CD14-positive monocyte (primary cell): ENCODE measurements around the gene KIAA0232. TPM values are rescaled to one million over a fixed set of nuclear protein-coding genes. Genes with fewer than 3 reads are reported as not detected.
A peak's percentile ranks its signal among the peaks of the same experiment; 100 is the strongest.

Source experiments
- DNase-seq, 3 donors: peaks; one replicate each; pipeline ENCODE4 v3.0.0-alpha.2; 2011 to 2022
- H2AFZ ChIP-seq: 2 replicates; pipeline ENCODE4 v1.6.0; 2012; ENCODE audit warnings: mild to moderate bottlenecking, low read depth, low read length, inconsistent platforms; ENCODE audit not compliant: insufficient read depth, poor library complexity, severe bottlenecking
- H3K27ac ChIP-seq, 2 donors: 1 replicate in 1 of 2; 2 replicates in 1 of 2; pipeline ENCODE4 v1.5.1; 2012 to 2013; ENCODE audit warnings: low read length in 2 of 2, control low read depth in 1 of 2, inconsistent platforms in 1 of 2, low read depth in 1 of 2, mild to moderate bottlenecking in 1 of 2
- H3K27me3 ChIP-seq, 2 donors: one replicate each; pipeline versions ENCODE4 v1.6.0 to v1.6.1; 2011 to 2013; ENCODE audit warnings: low read length in 2 of 2; ENCODE audit not compliant: control insufficient read depth in 2 of 2, insufficient read depth in 2 of 2
- H3K36me3 ChIP-seq, 2 donors: replicated peaks in 1 of 2; 1 replicate in 1 of 2; 2 replicates in 1 of 2; pipeline versions ENCODE4 v1.5.1 to v1.6.1; 2012 to 2013; ENCODE audit warnings: low read length in 2 of 2, control low read depth in 1 of 2, inconsistent platforms in 1 of 2, mild to moderate bottlenecking in 1 of 2; ENCODE audit not compliant: insufficient read depth in 2 of 2, control insufficient read depth in 1 of 2
- H3K4me1 ChIP-seq, 2 donors: 1 replicate in 1 of 2; 2 replicates in 1 of 2; pipeline versions ENCODE4 v1.5.1 to v1.6.1; 2012 to 2013; ENCODE audit warnings: low read length in 2 of 2, control low read depth in 1 of 2, inconsistent platforms in 1 of 2, mild to moderate bottlenecking in 1 of 2, moderate library complexity in 1 of 2; ENCODE audit not compliant: insufficient read depth in 2 of 2, control insufficient read depth in 1 of 2
- H3K4me2 ChIP-seq: replicated peaks from 2 replicates; pipeline ENCODE3; 2012; ENCODE audit warnings: low read length, moderate library complexity, mild to moderate bottlenecking; ENCODE audit not compliant: poor library complexity, severe bottlenecking; ENCODE audit errors: extremely low read depth
- H3K4me3 ChIP-seq, 3 experiments: fragments of 200-600 bp in 1 of 3; sonication (generic) in 1 of 3; replicated peaks in 1 of 3; 1 replicate in 2 of 3; 2 replicates in 1 of 3; pipeline ENCODE4 v1.5.1; 2011 to 2013; ENCODE audit warnings: low read length in 3 of 3, mild to moderate bottlenecking in 3 of 3, control low read depth in 2 of 3, low read depth in 2 of 3, inconsistent platforms in 1 of 3, moderate library complexity in 1 of 3
- H3K79me2 ChIP-seq: 2 replicates; pipeline ENCODE4 v1.6.0; 2012; ENCODE audit warnings: mild to moderate bottlenecking, control low read depth, inconsistent platforms, low read length, moderate library complexity; ENCODE audit not compliant: insufficient read depth
- H3K9ac ChIP-seq: 2 replicates; pipeline ENCODE4 v1.6.0; 2017; ENCODE audit warnings: low read length, mild to moderate bottlenecking; ENCODE audit not compliant: insufficient read depth, poor library complexity, severe bottlenecking
- H3K9me3 ChIP-seq, 2 donors: replicated peaks in 1 of 2; 1 replicate in 1 of 2; 2 replicates in 1 of 2; pipeline versions ENCODE4 v1.5.1 to v1.6.1; 2012 to 2013; ENCODE audit warnings: low read length in 2 of 2, control low read depth in 1 of 2; ENCODE audit not compliant: control insufficient read depth in 1 of 2, insufficient read depth in 1 of 2
- H4K20me1 ChIP-seq: 2 replicates; pipeline ENCODE4 v1.6.0; 2012; ENCODE audit warnings: mild to moderate bottlenecking, low read length, control low read depth, moderate library complexity; ENCODE audit not compliant: insufficient read depth
- H3K27ac Mint-ChIP-seq, 7 donors: one replicate each; pipeline ENCODE4 v1.8.0; 2020; ENCODE audit warnings: mild to moderate bottlenecking in 7 of 7, mixed read lengths in 7 of 7, moderate library complexity in 6 of 7, inconsistent platforms in 2 of 7
- H3K27me3 Mint-ChIP-seq, 3 donors: one replicate each; pipeline ENCODE4 v1.8.0; 2021 to 2022; ENCODE audit warnings: low read depth in 3 of 3, mild to moderate bottlenecking in 3 of 3, mixed read lengths in 3 of 3, moderate library complexity in 3 of 3, inconsistent platforms in 1 of 3
- H3K36me3 Mint-ChIP-seq, 2 donors: one replicate each; pipeline ENCODE4 v1.8.0; 2020; ENCODE audit warnings: mixed read lengths in 2 of 2, inconsistent platforms in 1 of 2, mild to moderate bottlenecking in 1 of 2
- H3K4me1 Mint-ChIP-seq: one replicate; pipeline ENCODE4 v1.8.0; 2020; ENCODE audit warnings: mild to moderate bottlenecking, mixed read lengths
- H3K4me3 Mint-ChIP-seq, 2 donors: one replicate each; pipeline ENCODE4 v1.8.0; 2020; ENCODE audit warnings: mild to moderate bottlenecking in 2 of 2, mixed read lengths in 2 of 2, moderate library complexity in 1 of 2
- H3K9me3 Mint-ChIP-seq, 7 donors: one replicate each; pipeline ENCODE4 v1.8.0; 2020 to 2022; ENCODE audit warnings: mixed read lengths in 7 of 7, mild to moderate bottlenecking in 6 of 7, moderate library complexity in 6 of 7, inconsistent platforms in 2 of 7
- WGBS: methylation state at CpG from one replicate; pipeline ENCODE4 v1.1.5; 2013; ENCODE audit warnings: missing lambda C conversion rate; ENCODE audit not compliant: insufficient coverage; 5-methylcytosine and 5-hydroxymethylcytosine counted together
- intact Hi-C, 2 donors: fragments of 100-400 bp; cut with micrococcal nuclease; formaldehyde crosslinking; loops; one replicate each; pipeline versions ENCODE4 v1.15.0 to v1.15.1; 2023
- polyA plus RNA-seq, 3 donors: library from polyadenylated mRNA; depleted of rRNA in 1 of 3; unstranded in 2 of 3; stranded (reverse) in 1 of 3; fragments of 300-500 nt in 2 of 3; fragments of >200 nt in 1 of 3; fragmentation: Illumina TruSeq in 2 of 3; gene quantifications; 1 replicate in 2 of 3; 2 replicates in 1 of 3; pipeline ENCODE4 v1.2.3, GENCODE V29; 2012 to 2021
- TF ChIP-seq, protein P1 (sequence below): fragments of 200-600 bp; IDR thresholded peaks from one replicate; pipeline ENCODE4 v1.8.0; 2022; ENCODE audit warnings: antibody characterized with exemption, mild to moderate bottlenecking

Gene KIAA0232
- polyA plus RNA-seq, 3 donors = 12.3 to 27.3 (median 20.6) TPM

DNA sequence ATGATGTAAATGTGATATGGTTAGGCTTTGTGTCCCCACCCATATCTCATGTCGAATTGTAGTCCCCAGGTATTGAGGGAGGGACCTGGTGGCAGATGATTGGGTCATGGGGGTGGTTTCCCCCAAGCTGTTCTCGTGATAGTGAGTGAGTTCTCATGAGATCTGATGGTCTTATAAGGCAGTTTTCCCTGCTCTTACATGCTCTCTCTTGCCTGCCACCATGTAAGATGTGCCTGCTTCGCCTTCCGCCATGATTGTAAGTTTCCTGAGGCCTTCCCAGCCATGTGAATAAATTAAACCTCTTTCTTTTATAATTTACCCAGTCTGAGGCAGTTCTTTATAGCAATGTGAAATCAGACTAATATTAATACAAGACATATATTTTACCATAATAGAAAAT, 42.6 kb upstream of the KIAA0232 start:
- H2AFZ ChIP-seq = no peak overlapping the region
- H3K4me2 ChIP-seq = no peak overlapping the region
- no peaks in the 10 kb centered on the region for H3K9me3 ChIP-seq
- Mint-ChIP-seq H3K4me1 (peaks cover 1% of the 10 kb centered on the region), H3K27ac (no peak overlapping the region), H3K27me3 (peaks cover 8 to 22% (median 16%) of the 10 kb centered on the region in 3 donors), H3K9me3 (peaks cover 0 to 7% (median 0%) of the 10 kb centered on the region in 7 donors), H3K36me3 (no peaks in the 10 kb centered on the region), H3K4me3 (peak overlapping the region in 1 of 2 donors; percentile 19)
- no peaks in the 10 kb centered on the region for H3K27me3 ChIP-seq
- intact Hi-C loops = no loop called here
- no peaks in the 10 kb centered on the region for H3K79me2 ChIP-seq
- H3K4me1 ChIP-seq = no peaks in the 10 kb centered on the region
- H3K4me3 ChIP-seq = no peak overlapping the region
- DNase-seq = no peak
- 89% methylated on average over 1 of the region's 4 CpGs for WGBS
- no peaks in the 10 kb centered on the region for H4K20me1 ChIP-seq
- TF ChIP-seq, protein P1, sequence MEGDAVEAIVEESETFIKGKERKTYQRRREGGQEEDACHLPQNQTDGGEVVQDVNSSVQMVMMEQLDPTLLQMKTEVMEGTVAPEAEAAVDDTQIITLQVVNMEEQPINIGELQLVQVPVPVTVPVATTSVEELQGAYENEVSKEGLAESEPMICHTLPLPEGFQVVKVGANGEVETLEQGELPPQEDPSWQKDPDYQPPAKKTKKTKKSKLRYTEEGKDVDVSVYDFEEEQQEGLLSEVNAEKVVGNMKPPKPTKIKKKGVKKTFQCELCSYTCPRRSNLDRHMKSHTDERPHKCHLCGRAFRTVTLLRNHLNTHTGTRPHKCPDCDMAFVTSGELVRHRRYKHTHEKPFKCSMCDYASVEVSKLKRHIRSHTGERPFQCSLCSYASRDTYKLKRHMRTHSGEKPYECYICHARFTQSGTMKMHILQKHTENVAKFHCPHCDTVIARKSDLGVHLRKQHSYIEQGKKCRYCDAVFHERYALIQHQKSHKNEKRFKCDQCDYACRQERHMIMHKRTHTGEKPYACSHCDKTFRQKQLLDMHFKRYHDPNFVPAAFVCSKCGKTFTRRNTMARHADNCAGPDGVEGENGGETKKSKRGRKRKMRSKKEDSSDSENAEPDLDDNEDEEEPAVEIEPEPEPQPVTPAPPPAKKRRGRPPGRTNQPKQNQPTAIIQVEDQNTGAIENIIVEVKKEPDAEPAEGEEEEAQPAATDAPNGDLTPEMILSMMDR = no peak
- H3K27ac ChIP-seq = no peak overlapping the region
- no peaks in the 10 kb centered on the region for H3K36me3 ChIP-seq
- H3K9ac ChIP-seq = no peak overlapping the region

DNA sequence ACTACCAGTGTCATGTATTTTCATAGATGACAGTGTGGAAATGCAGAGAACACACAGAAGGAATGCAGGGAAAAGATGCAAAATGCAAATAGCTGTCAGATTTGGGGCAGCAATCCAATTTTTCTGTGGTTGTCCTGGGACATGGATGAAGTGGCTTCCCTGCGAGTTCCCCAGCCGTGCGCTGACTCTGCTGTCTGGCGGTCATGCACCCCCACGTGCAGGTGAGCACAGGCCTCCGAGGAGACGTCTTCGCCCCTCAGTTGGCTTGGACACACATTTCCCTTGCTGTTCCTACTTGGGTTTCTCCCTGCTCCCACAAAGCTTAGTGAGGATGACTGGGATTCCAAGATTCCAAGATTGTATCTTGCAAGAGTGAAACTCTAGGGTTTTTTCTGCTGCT, 42.2 kb upstream of the KIAA0232 start:
- H3K4me1 ChIP-seq = no peaks in the 10 kb centered on the region
- H3K9ac ChIP-seq = no peak overlapping the region
- 95% methylated on average over 8 of the region's 8 CpGs for WGBS
- Mint-ChIP-seq H3K27me3 (peaks cover 8 to 22% (median 16%) of the 10 kb centered on the region in 3 donors), H3K4me3 (no peak overlapping the region), H3K27ac (no peak overlapping the region), H3K4me1 (peaks cover 1% of the 10 kb centered on the region), H3K36me3 (no peaks in the 10 kb centered on the region), H3K9me3 (peaks cover 0 to 7% (median 0%) of the 10 kb centered on the region in 7 donors)
- no peak overlapping the region for H3K27ac ChIP-seq
- no peak overlapping the region for H2AFZ ChIP-seq
- H3K79me2 ChIP-seq = no peaks in the 10 kb centered on the region
- H3K36me3 ChIP-seq = no peaks in the 10 kb centered on the region
- no peaks in the 10 kb centered on the region for H3K9me3 ChIP-seq
- no peak overlapping the region for H3K4me2 ChIP-seq
- intact Hi-C loops = no loop called here
- no peaks in the 10 kb centered on the region for H3K27me3 ChIP-seq
- TF ChIP-seq, protein P1 = no peak
- H3K4me3 ChIP-seq = no peak overlapping the region
- DNase-seq = no peak
- no peaks in the 10 kb centered on the region for H4K20me1 ChIP-seq
